Erythroblast (primary cell): ENCODE results near the gene FANCC.
"Not testable (repeated sequence)": the region's sequence is repeated elsewhere in the genome, so short reads cannot be mapped to it uniquely, and the experiment has no call there.

Source experiments
- DNase-seq, 2 experiments: peaks; one replicate each; lab custom pipeline; 2025; lab: John Stamatoyannopoulos, UW
- GATA1 ChIP-seq: IDR thresholded peaks from 2 replicates; pipeline ENCODE4 v1.6.1; 2011; ENCODE audit warnings: low read depth, mild to moderate bottlenecking, control low read depth, low read length, moderate library complexity
- POLR2A ChIP-seq: IDR thresholded peaks from 2 replicates; pipeline ENCODE4 v1.6.1; 2011; ENCODE audit warnings: mild to moderate bottlenecking, low read length

The FANCC gene

GRCh38 chr9:95344735-95345325 is 27.3 kb upstream of the FANCC start:
- TF ChIP-seq POLR2A (no peak), GATA1 (no peak)
- DNase-seq: no peak

- no peak for TF ChIP-seq POLR2A
- no peak for TF ChIP-seq GATA1
- DNase-seq: no peak
Observed at GRCh38 chr9:95343725-95344287, 26.3 kb upstream of the FANCC start.

GRCh38 chr9:95342571-95342970 is 25.1 kb upstream of the FANCC start:
- no peak for TF ChIP-seq POLR2A
- TF ChIP-seq GATA1: no peak
- no peak for DNase-seq

GRCh38 chr9:95341293-95341962 is 23.9 kb upstream of the FANCC start:
- DNase-seq: no peak
- TF ChIP-seq POLR2A (no peak), GATA1 (no peak)

GRCh38 chr9:95338243-95338642 is 20.7 kb upstream of the FANCC start:
- no peak for DNase-seq
- no peak for TF ChIP-seq GATA1
- TF ChIP-seq POLR2A: no peak

GRCh38 chr9:95336281-95336680 is 18.8 kb upstream of the FANCC start:
- no peak for TF ChIP-seq POLR2A
- no peak for TF ChIP-seq GATA1
- DNase-seq: peak; percentile 50 to 56

- no peak for DNase-seq
- no peak for TF ChIP-seq POLR2A
- TF ChIP-seq GATA1: no peak
Observed at GRCh38 chr9:95333426-95333825, 15.9 kb upstream of the FANCC start.

GRCh38 chr9:95332860-95333259 is 15.4 kb upstream of the FANCC start:
- TF ChIP-seq GATA1 (no peak), POLR2A (no peak)
- DNase-seq: no peak

- TF ChIP-seq POLR2A (no peak), GATA1 (no peak)
- DNase-seq: no peak
Observed at GRCh38 chr9:95330720-95331404, 13.4 kb upstream of the FANCC start.

GRCh38 chr9:95329061-95329460 is 11.6 kb upstream of the FANCC start:
- DNase-seq: not testable (repeated sequence)

GRCh38 chr9:95327239-95327865 is 9.8 kb upstream of the FANCC start:
- no peak for TF ChIP-seq POLR2A
- TF ChIP-seq GATA1: no peak
- peak in 1 of 2 experiments; percentile 6 for DNase-seq

GRCh38 chr9:95325221-95325620 is 7.7 kb upstream of the FANCC start:
- DNase-seq: no peak
- TF ChIP-seq GATA1 (no peak), POLR2A (no peak)

GRCh38 chr9:95317893-95318211 is 343 bp upstream of the FANCC start:
- no peak for DNase-seq
- no peak for TF ChIP-seq POLR2A
- no peak for TF ChIP-seq GATA1

GRCh38 chr9:95316794-95317118 is 753 bp downstream of the FANCC start:
- DNase-seq: peak; percentile 82 to 85
- TF ChIP-seq GATA1 (no peak), POLR2A (no peak)
